CD14-positive monocyte (primary cell): ENCODE data around the gene GRM5. TPM values are rescaled to one million over a fixed set of nuclear protein-coding genes. Genes with fewer than 3 reads are reported as not detected.

Source experiments
- DNase-seq, 3 donors: peaks; one replicate each; pipeline ENCODE4 v3.0.0-alpha.2; 2011 to 2022
- H2AFZ ChIP-seq: 2 replicates; pipeline ENCODE4 v1.6.0; 2012; ENCODE audit warnings: mild to moderate bottlenecking, low read depth, low read length, inconsistent platforms; ENCODE audit not compliant: insufficient read depth, poor library complexity, severe bottlenecking
- H3K27ac ChIP-seq, 2 donors: 1 replicate in 1 of 2; 2 replicates in 1 of 2; pipeline ENCODE4 v1.5.1; 2012 to 2013; ENCODE audit warnings: low read length in 2 of 2, control low read depth in 1 of 2, inconsistent platforms in 1 of 2, low read depth in 1 of 2, mild to moderate bottlenecking in 1 of 2
- H3K27me3 ChIP-seq, 2 donors: one replicate each; pipeline versions ENCODE4 v1.6.0 to v1.6.1; 2011 to 2013; ENCODE audit warnings: low read length in 2 of 2; ENCODE audit not compliant: control insufficient read depth in 2 of 2, insufficient read depth in 2 of 2
- H3K36me3 ChIP-seq, 2 donors: replicated peaks in 1 of 2; 1 replicate in 1 of 2; 2 replicates in 1 of 2; pipeline versions ENCODE4 v1.5.1 to v1.6.1; 2012 to 2013; ENCODE audit warnings: low read length in 2 of 2, control low read depth in 1 of 2, inconsistent platforms in 1 of 2, mild to moderate bottlenecking in 1 of 2; ENCODE audit not compliant: insufficient read depth in 2 of 2, control insufficient read depth in 1 of 2
- H3K4me1 ChIP-seq, 2 donors: 1 replicate in 1 of 2; 2 replicates in 1 of 2; pipeline versions ENCODE4 v1.5.1 to v1.6.1; 2012 to 2013; ENCODE audit warnings: low read length in 2 of 2, control low read depth in 1 of 2, inconsistent platforms in 1 of 2, mild to moderate bottlenecking in 1 of 2, moderate library complexity in 1 of 2; ENCODE audit not compliant: insufficient read depth in 2 of 2, control insufficient read depth in 1 of 2
- H3K4me2 ChIP-seq: replicated peaks from 2 replicates; pipeline ENCODE3; 2012; ENCODE audit warnings: low read length, moderate library complexity, mild to moderate bottlenecking; ENCODE audit not compliant: poor library complexity, severe bottlenecking; ENCODE audit errors: extremely low read depth
- H3K4me3 ChIP-seq, 3 experiments: fragments of 200-600 bp in 1 of 3; sonication (generic) in 1 of 3; replicated peaks in 1 of 3; 1 replicate in 2 of 3; 2 replicates in 1 of 3; pipeline ENCODE4 v1.5.1; 2011 to 2013; ENCODE audit warnings: low read length in 3 of 3, mild to moderate bottlenecking in 3 of 3, control low read depth in 2 of 3, low read depth in 2 of 3, inconsistent platforms in 1 of 3, moderate library complexity in 1 of 3
- H3K79me2 ChIP-seq: 2 replicates; pipeline ENCODE4 v1.6.0; 2012; ENCODE audit warnings: mild to moderate bottlenecking, control low read depth, inconsistent platforms, low read length, moderate library complexity; ENCODE audit not compliant: insufficient read depth
- H3K9ac ChIP-seq: 2 replicates; pipeline ENCODE4 v1.6.0; 2017; ENCODE audit warnings: low read length, mild to moderate bottlenecking; ENCODE audit not compliant: insufficient read depth, poor library complexity, severe bottlenecking
- H3K9me3 ChIP-seq, 2 donors: replicated peaks in 1 of 2; 1 replicate in 1 of 2; 2 replicates in 1 of 2; pipeline versions ENCODE4 v1.5.1 to v1.6.1; 2012 to 2013; ENCODE audit warnings: low read length in 2 of 2, control low read depth in 1 of 2; ENCODE audit not compliant: control insufficient read depth in 1 of 2, insufficient read depth in 1 of 2
- H4K20me1 ChIP-seq: 2 replicates; pipeline ENCODE4 v1.6.0; 2012; ENCODE audit warnings: mild to moderate bottlenecking, low read length, control low read depth, moderate library complexity; ENCODE audit not compliant: insufficient read depth
- H3K27ac Mint-ChIP-seq, 7 donors: one replicate each; pipeline ENCODE4 v1.8.0; 2020; ENCODE audit warnings: mild to moderate bottlenecking in 7 of 7, mixed read lengths in 7 of 7, moderate library complexity in 6 of 7, inconsistent platforms in 2 of 7
- H3K27me3 Mint-ChIP-seq, 3 donors: one replicate each; pipeline ENCODE4 v1.8.0; 2021 to 2022; ENCODE audit warnings: low read depth in 3 of 3, mild to moderate bottlenecking in 3 of 3, mixed read lengths in 3 of 3, moderate library complexity in 3 of 3, inconsistent platforms in 1 of 3
- H3K36me3 Mint-ChIP-seq, 2 donors: one replicate each; pipeline ENCODE4 v1.8.0; 2020; ENCODE audit warnings: mixed read lengths in 2 of 2, inconsistent platforms in 1 of 2, mild to moderate bottlenecking in 1 of 2
- H3K4me1 Mint-ChIP-seq: one replicate; pipeline ENCODE4 v1.8.0; 2020; ENCODE audit warnings: mild to moderate bottlenecking, mixed read lengths
- H3K4me3 Mint-ChIP-seq, 2 donors: one replicate each; pipeline ENCODE4 v1.8.0; 2020; ENCODE audit warnings: mild to moderate bottlenecking in 2 of 2, mixed read lengths in 2 of 2, moderate library complexity in 1 of 2
- H3K9me3 Mint-ChIP-seq, 7 donors: one replicate each; pipeline ENCODE4 v1.8.0; 2020 to 2022; ENCODE audit warnings: mixed read lengths in 7 of 7, mild to moderate bottlenecking in 6 of 7, moderate library complexity in 6 of 7, inconsistent platforms in 2 of 7
- WGBS: methylation state at CpG from one replicate; pipeline ENCODE4 v1.1.5; 2013; ENCODE audit warnings: missing lambda C conversion rate; ENCODE audit not compliant: insufficient coverage; 5-methylcytosine and 5-hydroxymethylcytosine counted together
- intact Hi-C, 2 donors: fragments of 100-400 bp; cut with micrococcal nuclease; formaldehyde crosslinking; loops; one replicate each; pipeline versions ENCODE4 v1.15.0 to v1.15.1; 2023
- polyA plus RNA-seq, 3 donors: library from polyadenylated mRNA; depleted of rRNA in 1 of 3; unstranded in 2 of 3; stranded (reverse) in 1 of 3; fragments of 300-500 nt in 2 of 3; fragments of >200 nt in 1 of 3; fragmentation: Illumina TruSeq in 2 of 3; gene quantifications; 1 replicate in 2 of 3; 2 replicates in 1 of 3; pipeline ENCODE4 v1.2.3, GENCODE V29; 2012 to 2021
- TF ChIP-seq, protein P1 (sequence below): fragments of 200-600 bp; IDR thresholded peaks from one replicate; pipeline ENCODE4 v1.8.0; 2022; ENCODE audit warnings: antibody characterized with exemption, mild to moderate bottlenecking

The GRM5 gene
- polyA plus RNA-seq, 3 donors, result not detected

DNA sequence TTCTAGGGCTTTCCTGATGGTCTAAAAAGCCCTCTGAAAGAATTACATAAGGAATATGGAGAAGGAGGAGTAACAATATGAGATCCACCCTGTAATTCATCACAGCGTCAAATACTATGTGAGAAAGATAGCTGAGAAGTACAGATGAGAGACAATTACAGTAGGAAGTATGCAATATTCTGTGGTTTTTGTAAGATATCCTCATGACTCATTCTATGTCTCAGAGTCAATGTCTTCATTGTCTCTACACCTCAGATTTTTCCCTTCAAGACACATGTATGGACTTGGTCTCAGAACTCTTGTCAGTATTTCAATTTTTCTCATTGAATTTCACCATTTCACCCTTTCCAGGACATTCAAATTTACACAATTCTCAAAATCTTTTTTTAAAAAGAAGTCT lies 385.0 kb downstream of the GRM5 start:
- Histone ChIP-seq H3K9ac (no peak overlapping the region), H3K4me1 (no peaks in the 10 kb centered on the region), H3K4me3 (no peak overlapping the region), H3K36me3 (no peaks in the 10 kb centered on the region), H3K9me3 (peaks cover 0 to 3% of the 10 kb centered on the region in 2 donors), H3K79me2 (no peaks in the 10 kb centered on the region), H3K27me3 (no peaks in the 10 kb centered on the region), H3K4me2 (no peak overlapping the region), H4K20me1 (no peaks in the 10 kb centered on the region), H2AFZ (no peak overlapping the region), H3K27ac (no peak overlapping the region)
- H3K27ac Mint-ChIP-seq, result no peak overlapping the region
- no peaks in the 10 kb centered on the region for H3K27me3 Mint-ChIP-seq
- H3K4me1 Mint-ChIP-seq, result no peaks in the 10 kb centered on the region
- no CpG with 5 or more reads among the region's 1 CpG for WGBS
- no peak for DNase-seq
- intact Hi-C loops, result no loop called here
- H3K36me3 Mint-ChIP-seq, result no peaks in the 10 kb centered on the region
- peaks cover 0 to 10% (median 2%) of the 10 kb centered on the region in 7 donors for H3K9me3 Mint-ChIP-seq
- TF ChIP-seq, protein P1, sequence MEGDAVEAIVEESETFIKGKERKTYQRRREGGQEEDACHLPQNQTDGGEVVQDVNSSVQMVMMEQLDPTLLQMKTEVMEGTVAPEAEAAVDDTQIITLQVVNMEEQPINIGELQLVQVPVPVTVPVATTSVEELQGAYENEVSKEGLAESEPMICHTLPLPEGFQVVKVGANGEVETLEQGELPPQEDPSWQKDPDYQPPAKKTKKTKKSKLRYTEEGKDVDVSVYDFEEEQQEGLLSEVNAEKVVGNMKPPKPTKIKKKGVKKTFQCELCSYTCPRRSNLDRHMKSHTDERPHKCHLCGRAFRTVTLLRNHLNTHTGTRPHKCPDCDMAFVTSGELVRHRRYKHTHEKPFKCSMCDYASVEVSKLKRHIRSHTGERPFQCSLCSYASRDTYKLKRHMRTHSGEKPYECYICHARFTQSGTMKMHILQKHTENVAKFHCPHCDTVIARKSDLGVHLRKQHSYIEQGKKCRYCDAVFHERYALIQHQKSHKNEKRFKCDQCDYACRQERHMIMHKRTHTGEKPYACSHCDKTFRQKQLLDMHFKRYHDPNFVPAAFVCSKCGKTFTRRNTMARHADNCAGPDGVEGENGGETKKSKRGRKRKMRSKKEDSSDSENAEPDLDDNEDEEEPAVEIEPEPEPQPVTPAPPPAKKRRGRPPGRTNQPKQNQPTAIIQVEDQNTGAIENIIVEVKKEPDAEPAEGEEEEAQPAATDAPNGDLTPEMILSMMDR, result no peak
- H3K4me3 Mint-ChIP-seq, result no peak overlapping the region

DNA sequence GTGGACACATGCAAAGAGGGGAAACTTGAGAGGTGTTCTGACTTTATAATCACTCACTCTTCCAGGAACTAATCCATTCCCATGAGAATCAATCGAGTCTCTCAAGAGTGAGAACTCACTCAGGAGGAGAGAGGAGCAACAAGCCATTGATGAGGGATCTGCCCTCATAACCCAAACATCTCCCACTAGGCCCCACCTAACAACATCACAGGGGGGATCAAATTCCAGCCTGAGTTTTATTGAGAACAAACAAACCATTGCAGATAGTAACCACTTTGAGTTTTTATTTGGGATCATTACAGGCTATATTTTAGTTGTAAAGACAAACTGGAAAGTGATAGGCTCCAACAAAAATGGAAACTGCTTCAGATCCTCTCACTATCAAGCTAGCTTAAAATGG lies 399.4 kb downstream of the GRM5 start:
- Mint-ChIP-seq H3K36me3 (no peaks in the 10 kb centered on the region), H3K27me3 (peaks cover 0 to 2% (median 0%) of the 10 kb centered on the region in 3 donors), H3K9me3 (peaks cover 0 to 5% (median 1%) of the 10 kb centered on the region in 7 donors), H3K4me3 (no peak overlapping the region), H3K27ac (no peak overlapping the region), H3K4me1 (no peaks in the 10 kb centered on the region)
- TF ChIP-seq, protein P1, result no peak
- Histone ChIP-seq H3K27me3 (no peaks in the 10 kb centered on the region), H3K4me3 (no peak overlapping the region), H3K79me2 (no peaks in the 10 kb centered on the region), H3K9me3 (no peaks in the 10 kb centered on the region), H3K27ac (no peak overlapping the region), H3K36me3 (no peaks in the 10 kb centered on the region), H3K9ac (no peak overlapping the region), H3K4me2 (no peak overlapping the region), H2AFZ (no peak overlapping the region), H4K20me1 (no peaks in the 10 kb centered on the region), H3K4me1 (no peaks in the 10 kb centered on the region)
- DNase-seq, result no peak
- 100% methylated on average over 1 of the region's 1 CpG for WGBS
- intact Hi-C loops, result no loop called here
